NCI-H1694 treated with DMSO at 0.1 percent for 48 hours (cell line): ENCODE results near the gene NNAT.
"Not testable (repeated sequence)": the region's sequence is repeated elsewhere in the genome, so short reads cannot be mapped to it uniquely, and the experiment has no call there.

Source experiments
- DNase-seq: peaks from one replicate; lab custom pipeline; 2025; lab: John Stamatoyannopoulos, UW

NNAT gene, protein sequence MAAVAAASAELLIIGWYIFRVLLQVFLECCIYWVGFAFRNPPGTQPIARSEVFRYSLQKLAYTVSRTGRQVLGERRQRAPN

DNA sequence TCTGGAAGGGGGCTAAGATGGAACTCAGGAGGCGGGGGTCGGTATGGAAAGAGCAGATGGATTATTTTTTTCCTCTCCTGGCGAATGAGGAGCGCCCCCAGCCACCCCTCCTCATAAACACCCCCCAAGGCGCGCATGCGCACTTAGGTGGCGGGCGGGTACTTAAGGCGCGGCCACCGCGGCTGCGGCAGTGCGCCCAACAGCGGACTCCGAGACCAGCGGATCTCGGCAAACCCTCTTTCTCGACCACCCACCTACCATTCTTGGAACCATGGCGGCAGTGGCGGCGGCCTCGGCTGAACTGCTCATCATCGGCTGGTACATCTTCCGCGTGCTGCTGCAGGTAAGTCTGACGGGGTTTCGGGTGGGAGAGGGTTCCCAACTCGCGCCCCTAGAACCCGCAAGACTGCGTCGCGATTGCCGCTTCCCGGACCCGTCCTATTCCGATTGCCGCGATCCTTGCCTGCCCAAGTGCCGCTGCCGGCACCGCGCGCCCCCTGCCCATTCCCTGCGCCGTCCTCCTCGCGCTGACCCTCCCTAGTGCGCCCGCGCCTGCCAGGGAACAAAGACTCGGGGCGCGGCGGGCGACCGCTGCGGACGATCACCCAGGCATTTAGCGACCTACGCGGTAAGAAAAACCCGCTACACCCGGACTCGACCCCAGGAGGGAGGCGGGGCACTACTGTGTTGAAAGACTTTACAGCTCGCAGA, at the start of gene NNAT:
Gene NNAT, plus strand, starts transcription at position 190 of the 711 bp plus-strand sequence. Its CDS starts 82 bp downstream, at position 272.
- no peak for DNase-seq

DNA sequence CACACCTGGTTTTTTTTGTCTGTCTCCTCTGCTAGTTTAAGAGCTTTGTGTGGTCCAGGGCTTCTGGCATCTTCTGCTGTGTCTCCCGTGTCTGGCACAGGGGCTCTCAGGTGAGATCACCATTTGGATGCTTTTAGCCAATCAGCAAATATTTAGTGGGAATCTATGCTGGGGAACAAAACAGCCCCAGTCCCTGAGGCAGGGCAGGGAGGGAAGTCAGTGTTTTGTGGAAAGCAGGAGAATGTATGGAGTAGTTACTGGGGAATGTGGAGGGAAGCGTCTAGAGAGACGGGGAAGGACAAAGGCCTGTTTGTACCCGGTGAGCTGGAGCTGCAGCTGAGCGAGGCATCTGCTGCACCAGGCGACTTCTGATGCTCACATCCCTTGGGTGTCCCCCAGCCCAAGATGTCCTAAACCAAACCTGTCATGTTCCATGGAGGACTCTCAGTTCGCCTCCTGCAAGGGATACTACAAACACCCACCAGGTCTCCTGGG, 49.3 kb upstream of the NNAT start:
- DNase-seq, result no peak

DNA sequence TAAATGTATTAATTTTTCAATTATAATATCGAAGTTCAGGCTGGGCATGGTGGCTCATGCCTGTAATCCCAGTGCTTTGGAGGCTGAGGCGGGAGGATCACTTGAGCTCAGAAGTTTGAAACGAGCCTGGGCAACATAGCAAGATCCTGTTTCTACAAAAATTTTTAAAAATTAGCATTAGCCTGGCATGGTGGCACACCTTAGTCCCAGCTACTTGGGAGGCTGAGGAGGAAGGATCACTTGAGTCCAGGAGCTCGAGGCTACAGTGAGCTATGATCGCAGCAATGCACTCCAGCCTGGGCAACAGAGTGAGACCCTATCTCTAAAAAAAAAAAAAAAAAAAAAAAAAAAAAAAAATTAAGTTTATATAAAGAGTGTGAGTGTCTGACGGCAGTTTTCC, 48.6 kb upstream of the NNAT start:
- not testable (repeated sequence) for DNase-seq

DNA sequence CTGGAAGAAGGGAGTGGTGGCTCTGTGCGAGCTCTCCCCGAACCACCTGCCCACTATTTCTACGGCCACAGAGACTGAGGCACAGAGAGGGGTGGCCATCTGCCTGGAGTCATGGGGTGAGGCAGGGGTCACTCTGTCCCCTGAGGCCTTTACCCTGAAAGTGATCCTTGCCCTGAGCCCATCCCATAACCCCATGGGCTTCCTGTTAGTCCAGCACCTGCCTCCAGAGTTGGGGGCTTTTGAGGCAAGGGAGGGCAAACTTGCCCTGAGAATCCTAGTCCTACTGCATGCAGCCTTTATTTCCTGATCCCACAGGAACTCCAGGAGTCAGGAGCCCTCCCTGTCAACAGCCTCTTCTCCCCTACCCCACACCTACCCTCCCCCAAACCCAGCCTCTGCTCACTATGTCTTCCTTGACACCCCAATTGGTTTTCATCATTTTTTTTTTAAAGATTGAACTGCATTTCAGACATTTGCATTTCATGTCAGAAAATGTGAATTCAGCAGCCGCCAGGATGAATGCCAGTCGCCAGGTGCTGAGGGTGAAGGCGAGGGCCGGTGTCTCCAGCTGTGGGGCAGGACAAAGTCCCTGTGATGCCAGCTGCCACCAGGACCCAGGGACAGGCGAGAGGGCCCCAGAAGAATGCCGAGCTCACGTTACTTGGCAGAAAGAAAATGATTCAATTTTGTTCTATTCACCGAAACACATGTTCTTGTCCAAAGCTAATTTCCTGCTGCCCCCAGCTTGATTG, 47.6 kb upstream of the NNAT start:
- no peak for DNase-seq

DNA sequence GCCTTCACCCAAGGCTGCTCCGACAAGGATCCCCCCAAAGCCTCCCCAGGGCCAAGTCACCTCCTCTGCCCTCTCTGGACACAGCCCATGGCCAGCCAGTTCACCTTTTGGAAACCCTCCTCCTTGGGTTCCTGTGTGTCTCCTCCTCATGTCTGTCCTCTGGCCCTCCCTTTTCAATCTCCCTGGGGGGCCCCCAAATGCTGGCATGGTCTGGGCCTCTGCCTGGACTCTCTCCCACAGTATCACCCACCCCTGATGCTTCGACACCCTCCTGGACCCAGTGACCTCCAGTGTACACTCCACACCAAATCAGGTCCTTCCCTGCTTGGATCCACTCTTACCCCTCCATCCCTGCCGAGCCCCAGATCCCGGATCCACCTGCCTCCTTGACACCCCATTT, 46.7 kb upstream of the NNAT start:
- no peak for DNase-seq

DNA sequence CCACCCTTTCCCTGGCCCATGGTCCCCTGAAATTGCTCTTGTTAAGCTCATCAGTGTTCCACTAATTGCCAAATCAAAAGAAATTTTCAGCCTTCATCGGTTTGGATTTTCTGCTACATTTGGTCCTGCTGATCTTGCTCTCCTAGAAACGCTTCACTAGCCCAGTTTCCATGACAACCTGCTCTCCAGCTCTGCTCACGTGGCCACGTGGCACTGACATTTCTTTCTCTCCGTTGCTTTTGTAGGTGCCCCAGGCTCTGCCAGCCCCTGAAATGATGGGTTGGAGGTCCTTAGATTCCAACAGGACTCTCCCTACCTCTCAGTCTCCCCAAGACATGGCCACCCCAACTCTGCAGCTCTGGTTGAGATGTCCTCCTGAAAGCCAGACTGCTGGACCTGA, 45.8 kb upstream of the NNAT start:
- peak; percentile 32 for DNase-seq

DNA sequence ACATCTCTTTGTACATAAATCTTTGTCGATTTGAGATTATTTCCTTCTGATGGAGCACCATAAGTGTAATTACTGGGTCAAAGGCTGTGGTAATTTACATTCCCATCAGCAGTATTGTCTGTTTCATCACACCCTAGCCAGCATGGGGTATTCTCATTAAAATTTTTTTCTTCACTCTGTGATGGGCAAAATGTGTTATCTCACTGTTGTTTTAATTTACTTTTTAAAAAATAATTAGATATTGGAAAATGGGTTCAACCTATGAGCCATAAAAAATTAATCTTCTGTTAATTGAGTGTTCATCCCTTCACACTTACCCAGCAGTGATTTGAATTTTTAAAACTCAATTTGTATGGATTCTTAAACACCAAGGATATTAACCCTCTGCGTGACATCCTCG, 44.0 kb upstream of the NNAT start:
- DNase-seq, result no peak

DNA sequence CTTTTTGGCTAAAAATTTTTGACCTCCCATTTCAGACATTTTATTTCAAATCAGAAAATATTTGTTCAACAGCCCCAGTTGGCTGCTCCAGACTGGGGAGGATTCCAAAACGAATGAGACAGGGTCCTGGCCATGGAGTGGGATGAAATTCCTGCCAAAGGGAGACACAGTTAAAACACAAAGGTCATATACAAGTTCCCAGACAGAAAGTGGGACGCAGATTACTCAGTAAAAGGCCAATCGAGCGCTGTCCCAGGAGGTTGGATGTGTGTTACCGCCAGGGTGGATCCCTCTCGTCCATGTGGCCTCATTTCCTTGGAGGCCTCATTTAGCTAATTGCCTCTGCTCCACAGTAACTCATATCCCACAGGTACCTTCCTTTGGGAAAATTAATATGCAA, 41.8 kb upstream of the NNAT start:
- no peak for DNase-seq

DNA sequence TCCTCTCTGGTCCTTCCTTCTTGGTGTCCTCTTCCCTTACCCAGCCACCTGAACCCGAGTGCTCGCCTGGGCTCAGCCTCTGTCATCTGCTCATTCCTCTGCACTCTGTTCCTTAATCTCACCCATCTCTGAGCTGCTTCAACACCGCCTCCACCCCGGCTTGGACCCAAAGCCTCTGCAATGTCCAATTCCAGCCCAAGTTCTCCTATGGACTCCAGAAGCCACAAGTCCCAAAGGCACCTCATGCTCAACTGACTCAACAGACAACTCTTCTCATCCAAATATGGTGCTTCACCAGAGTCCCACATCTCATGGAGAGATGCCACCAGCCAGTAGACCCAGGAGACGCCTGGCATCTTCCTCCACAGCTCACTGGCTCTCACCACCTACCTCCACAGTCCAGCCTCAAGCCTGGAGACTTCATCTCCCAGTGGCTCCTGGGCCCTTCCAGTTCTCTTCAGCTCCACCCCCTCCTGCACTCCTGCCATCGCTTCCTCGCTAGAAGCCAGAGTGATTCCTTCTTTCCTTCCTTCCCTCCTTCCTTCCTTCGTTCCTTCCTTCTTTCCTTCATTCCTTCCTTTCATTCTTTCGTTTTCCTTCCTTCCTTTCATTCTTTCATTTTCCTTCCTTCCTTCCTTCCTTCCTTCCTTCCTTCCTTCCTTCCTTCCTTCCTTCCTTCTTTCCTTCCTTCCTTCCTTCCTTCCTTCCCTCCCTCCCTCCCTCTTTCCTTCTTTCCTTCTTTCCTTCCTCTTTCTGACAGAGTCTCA, 40.9 kb upstream of the NNAT start:
- no peak for DNase-seq

DNA sequence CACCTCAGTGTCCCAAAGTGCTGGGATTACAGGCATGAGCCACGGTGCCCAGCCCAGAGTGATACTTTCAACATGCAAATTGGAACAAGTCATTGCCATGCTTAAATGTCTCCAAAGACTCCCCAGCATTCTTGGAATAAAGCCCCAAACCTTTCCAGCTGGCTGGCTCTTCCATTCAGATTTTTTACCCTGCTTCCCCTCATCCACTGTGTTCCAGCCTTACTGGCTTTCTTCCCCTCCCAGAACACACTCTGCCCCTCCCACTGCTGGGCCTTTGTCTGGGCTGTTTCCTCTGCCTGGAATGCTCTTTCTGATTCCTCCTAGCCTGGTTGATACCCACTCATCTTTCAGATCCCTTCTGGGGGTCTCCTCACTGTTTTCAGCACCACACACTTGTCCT, 40.1 kb upstream of the NNAT start:
- DNase-seq, result no peak

DNA sequence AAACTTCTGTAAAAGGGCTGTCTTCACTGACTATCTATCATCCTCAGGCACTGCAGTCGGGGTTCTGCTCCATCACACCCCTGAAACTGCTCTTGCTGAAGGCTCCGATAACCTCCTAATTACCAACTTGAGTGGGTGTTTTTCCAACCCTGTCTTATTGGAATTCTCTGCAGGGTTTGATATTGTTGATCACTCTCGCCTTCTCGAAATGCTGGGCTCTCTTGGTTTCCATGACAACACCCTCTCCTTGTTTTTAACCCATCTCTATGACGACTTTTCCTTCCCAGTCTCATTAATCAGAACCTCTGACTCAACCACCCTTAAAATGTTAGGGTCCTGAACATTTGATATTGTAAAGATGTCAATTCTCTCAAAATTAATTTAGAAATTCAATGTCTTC, 39.4 kb upstream of the NNAT start:
- DNase-seq, result no peak

DNA sequence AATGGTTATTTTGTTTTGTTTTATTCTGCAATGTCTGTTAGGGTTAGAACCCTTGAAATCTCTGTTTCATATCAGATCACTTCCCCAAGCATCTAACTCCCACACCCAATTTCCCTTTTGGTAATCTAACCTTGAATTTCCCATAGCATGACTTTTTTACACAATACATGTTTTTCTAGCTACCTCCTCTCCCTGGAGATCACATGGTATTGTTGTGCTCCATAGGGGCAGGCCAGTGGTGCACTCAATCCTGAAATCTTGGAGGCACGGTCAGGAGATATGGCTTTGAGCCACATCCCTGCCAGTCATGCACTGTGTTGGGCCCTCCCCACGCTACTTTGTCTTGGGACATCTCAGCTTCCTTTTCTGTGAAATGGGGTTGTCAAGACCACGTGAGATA, 36.7 kb upstream of the NNAT start:
- DNase-seq, result no peak

DNA sequence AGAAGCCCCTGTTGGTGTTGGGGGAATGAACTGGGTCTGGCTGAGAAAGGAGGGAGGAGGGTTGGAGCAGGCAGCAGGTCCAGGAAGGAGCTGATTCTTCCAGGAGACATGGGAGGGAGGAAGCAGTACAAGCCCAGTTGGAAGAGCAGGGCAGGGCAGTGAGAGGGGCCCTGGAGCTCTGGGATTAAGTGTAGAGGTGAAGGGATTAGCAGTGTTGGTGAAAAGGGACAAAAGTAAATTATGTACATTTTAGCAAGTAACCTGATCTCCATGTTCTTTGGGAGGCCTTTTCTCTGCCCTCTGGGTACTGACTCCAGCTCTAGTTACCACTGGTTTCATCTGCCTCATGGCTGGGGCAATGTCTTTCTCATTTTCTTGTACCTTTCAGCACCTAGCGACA, 34.8 kb upstream of the NNAT start:
- DNase-seq, result not testable (repeated sequence)

DNA sequence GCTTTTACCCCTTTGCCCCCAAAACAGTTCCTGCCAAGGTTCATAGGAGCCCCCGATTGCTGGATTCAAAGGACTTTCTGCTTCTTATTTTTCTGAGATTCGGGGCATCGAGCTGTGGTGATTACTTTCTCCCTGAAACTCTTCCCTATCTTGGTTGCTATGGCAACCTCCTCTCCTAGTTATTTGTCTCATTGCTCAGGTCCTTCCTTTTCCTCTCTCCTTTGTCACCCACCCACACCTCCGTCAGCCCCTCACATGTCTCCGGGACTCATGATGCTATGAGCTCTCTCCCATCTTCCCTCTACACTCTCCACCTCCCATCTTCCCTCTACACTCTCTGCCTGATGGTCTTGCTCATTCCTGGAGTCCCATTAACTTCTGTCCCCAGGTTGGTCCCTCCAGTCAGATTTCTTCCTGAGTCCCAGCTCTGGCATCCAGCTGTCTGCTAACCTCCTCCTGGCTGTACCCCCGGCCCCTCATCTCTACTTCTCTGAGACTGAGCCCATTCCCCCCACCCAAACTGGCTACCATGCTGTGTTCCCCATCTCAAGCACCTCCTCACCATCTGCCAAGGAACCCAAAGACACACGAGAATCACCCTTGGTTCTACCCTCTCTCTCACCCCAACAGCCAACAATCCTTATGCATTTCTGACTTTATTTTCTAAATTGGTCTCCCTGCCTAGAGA, 30.2 kb upstream of the NNAT start:
- no peak for DNase-seq

DNA sequence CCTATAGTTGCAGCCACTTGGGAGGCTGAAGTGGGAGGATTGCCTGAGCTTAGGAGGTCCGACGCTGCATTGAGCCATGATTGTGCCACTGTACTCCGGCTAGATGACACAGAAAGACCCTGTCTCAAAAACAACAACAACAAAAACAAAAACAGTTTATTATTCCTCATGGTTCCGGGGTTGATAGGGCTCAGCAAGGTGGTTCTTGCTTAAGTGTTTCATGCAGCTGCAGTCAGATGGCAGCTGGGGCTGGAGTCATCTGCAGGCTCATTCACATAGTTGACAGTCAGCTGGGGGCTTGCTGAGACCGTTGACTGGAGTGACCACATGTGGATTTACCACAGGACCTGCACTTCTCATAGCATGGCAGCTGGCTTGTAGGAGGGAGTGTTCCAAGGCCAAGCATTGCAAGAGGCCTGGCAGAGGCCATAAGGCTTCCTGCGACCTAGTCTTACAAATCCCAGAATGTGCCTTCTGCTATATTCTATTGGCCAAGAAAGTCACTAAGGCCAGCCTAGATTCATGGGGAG, 28.9 kb upstream of the NNAT start:
- no peak for DNase-seq

DNA sequence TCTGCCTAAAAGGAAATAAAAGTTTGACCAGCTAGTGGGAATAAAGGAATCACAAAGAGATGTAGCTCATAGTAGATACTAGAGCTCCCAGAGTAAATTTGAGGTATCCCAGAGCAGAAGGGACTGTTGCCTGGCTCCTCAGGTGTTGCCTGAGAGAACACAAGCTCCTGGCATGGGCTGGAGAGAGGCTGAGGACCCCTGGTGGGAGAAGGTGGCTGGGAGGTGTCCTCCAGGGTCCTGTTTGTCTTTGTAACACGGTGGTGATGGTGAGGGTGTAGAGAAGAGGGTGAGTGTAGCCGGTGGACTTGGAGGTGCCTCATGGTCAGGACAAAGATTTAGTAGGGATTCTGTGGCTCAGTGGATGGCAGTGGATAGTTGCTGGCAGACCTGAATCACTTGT, 28.1 kb upstream of the NNAT start:
- no peak for DNase-seq

DNA sequence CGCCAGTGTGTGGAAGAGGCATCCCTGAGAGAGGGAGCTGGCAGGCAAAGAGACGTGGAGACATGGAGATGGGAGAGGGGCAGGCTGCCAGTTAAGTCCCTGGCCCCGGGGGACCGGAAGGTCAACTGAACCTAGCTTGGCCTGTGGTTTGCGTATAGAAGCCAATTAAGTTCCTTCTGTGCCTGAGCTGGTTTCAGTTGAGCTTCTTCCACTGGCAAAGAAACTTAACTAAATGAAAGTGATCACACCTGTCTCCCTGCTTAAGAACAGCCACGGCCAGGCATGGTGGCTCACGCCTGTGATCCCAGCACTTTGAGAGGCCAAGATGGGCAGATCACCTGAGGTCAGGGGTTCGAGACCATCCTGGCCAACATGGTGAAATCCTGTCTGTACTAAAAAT, 26.7 kb upstream of the NNAT start:
- no peak for DNase-seq

DNA sequence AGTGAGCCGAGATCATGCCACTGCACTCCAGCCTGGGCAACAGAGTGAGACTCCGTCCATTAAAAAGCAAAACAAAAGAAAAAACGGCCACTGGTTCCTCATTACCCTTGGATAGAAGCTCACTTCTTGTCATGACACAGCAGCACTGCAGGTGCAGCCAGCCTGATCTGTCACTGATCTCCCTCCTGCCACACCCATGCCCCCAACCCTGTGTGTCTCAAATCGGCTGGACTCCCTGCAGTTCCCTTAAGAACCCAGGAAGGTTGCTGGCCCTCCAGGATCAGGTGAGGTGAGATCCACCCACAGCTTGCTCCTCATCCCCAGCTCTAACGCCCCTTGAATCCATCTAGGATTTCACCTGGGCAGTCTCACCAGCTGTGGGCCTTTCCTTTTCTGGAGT, 26.3 kb upstream of the NNAT start:
- no peak for DNase-seq

DNA sequence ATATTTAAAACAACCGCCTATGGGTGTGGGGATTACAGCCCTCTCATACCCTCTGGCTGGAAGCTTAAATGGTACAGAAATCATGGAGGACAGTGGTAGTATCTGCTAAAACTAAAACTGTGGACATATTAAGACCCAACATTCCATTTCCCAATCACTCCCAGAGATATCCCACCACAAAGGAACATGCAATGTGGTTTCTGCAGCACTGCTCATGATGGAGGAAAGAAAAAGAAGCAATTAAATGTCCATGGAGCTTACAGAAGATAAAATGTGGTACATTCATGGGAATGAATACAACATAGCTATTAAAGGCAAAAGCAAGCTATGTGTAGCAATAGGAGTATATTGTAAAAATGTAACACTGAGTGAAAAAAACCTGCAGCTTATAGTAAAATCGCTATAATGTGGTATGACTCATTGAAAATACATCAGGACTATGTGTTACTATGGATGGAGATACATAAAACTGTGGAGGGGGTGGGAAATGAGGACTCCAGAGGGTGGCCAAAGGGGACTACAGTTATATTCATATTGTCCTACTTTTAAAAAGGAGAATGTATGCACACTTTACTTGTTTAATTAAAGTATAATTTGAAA, 22.9 kb upstream of the NNAT start:
- no peak for DNase-seq

DNA sequence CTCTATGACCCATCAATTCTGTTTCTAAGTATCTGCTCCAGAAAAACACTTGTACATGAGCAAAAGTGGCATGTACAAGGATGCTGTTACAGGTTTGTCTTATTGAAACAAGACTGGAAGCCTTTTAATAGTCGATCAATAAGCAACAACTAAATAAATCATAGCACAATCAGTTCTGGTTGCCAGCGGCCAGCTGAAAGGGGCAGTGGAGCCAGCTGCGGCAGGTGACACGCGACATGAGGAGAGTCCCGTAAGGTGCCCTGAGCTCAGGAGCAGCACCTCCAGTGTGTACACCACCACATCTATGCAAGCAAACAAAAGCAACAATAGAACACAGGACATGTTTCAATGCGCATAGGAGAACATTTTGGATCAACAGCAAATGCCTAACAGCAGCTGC, 20.7 kb upstream of the NNAT start:
- DNase-seq, result no peak

DNA sequence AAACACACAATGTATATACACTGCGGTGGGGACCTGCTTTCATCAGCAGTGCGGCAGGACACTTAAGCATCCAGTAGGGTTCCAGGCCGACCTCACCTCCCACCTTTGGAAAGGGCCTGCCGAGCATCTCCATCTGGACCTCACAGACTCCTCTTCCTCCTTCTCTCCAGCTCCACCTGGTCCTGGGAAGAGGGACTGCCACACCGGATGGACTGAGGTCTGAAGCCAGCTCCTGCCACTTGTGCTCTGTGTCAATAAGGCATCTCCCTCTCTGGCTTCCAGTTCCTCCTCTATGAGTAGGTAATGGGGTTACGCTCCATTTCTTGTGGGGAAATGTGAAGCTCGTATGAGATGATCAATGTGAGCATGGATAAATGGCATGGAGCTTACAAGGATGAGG, 19.1 kb upstream of the NNAT start:
- DNase-seq, result no peak
